Left ventricle myocardium inferior (tissue), 1 donor: ENCODE measurements around the gene OSGEPL1. TPM values are rescaled to one million over a fixed set of nuclear protein-coding genes. Genes with fewer than 3 reads are reported as not detected.
"Not testable (repeated sequence)": the region's sequence is repeated elsewhere in the genome, so short reads cannot be mapped to it uniquely, and the experiment has no call there.

Experiments
- DNase-seq: peaks from one replicate; pipeline ENCODE4 v3.0.0-alpha.2; 2020
- H3K27ac ChIP-seq: fragments of 200-600 bp; replicated peaks from 2 replicates; pipeline ENCODE4 v1.8.0; 2021
- H3K27me3 ChIP-seq: fragments of 200-600 bp; 2 replicates; pipeline ENCODE4 v1.8.0; 2021; ENCODE audit warnings: low read depth
- H3K36me3 ChIP-seq: fragments of 200-600 bp; 2 replicates; pipeline ENCODE4 v1.8.0; 2021
- H3K4me1 ChIP-seq: fragments of 200-600 bp; 2 replicates; pipeline ENCODE4 v1.8.0; 2021
- H3K4me3 ChIP-seq: fragments of 200-600 bp; 2 replicates; pipeline ENCODE4 v1.8.0; 2021; ENCODE audit warnings: mild to moderate bottlenecking, moderate library complexity
- H3K9me3 ChIP-seq: fragments of 200-600 bp; replicated peaks from 2 replicates; pipeline ENCODE4 v1.8.0; 2021
- CTCF ChIP-seq: fragments of 200-600 bp; IDR thresholded peaks from 2 replicates; pipeline ENCODE4 v1.8.0; 2021; ENCODE audit warnings: antibody characterized with exemption, mild to moderate bottlenecking, borderline replicate concordance
- intact Hi-C: fragments of 100-400 bp; cut with micrococcal nuclease; formaldehyde crosslinking; loops from one replicate; pipeline ENCODE4 v1.11.0; 2022
- total RNA-seq: library from RNA; stranded (reverse); fragmentation: NEBNext Ultra II Directional; extraction: Animal tissue kit (Norgen Biotek cat#: 25700); gene quantifications from one replicate; pipeline ENCODE4 v1.2.1, GENCODE V29; 2021
- donor health status: DM: no; HTN: yes; CAD: no; lungs with severe emphysema.

OSGEPL1 gene
- total RNA-seq, 1 donor from 2014 or later = 9.8 TPM

GRCh38 chr2:189726271-189726670 lies 36.3 kb downstream of the OSGEPL1 start:
- H3K27ac ChIP-seq = no peak overlapping the region
- no peaks in the 10 kb centered on the region for H3K4me1 ChIP-seq
- H3K9me3 ChIP-seq = no peaks in the 10 kb centered on the region
- TF ChIP-seq CTCF = no peak
- no peak overlapping the region for H3K4me3 ChIP-seq
- peaks cover 23% of the 10 kb centered on the region for H3K36me3 ChIP-seq
- no peaks in the 10 kb centered on the region for H3K27me3 ChIP-seq
- intact Hi-C loops = no loop called here
- no peak for DNase-seq

GRCh38 chr2:189723192-189723591 lies 39.4 kb downstream of the OSGEPL1 start:
- Histone ChIP-seq H3K9me3 (no peaks in the 10 kb centered on the region), H3K4me1 (no peaks in the 10 kb centered on the region), H3K27me3 (no peaks in the 10 kb centered on the region), H3K4me3 (no peak overlapping the region), H3K27ac (no peak overlapping the region), H3K36me3 (peaks cover 24% of the 10 kb centered on the region)
- no peak for DNase-seq
- intact Hi-C loops = no loop called here
- no peak for TF ChIP-seq CTCF

- no peaks in the 10 kb centered on the region for H3K27me3 ChIP-seq
- no peak overlapping the region for H3K27ac ChIP-seq
- H3K9me3 ChIP-seq = peaks cover 10% of the 10 kb centered on the region
- DNase-seq = no peak
- peaks cover 16% of the 10 kb centered on the region for H3K36me3 ChIP-seq
- H3K4me1 ChIP-seq = no peaks in the 10 kb centered on the region
- no peak for TF ChIP-seq CTCF
- intact Hi-C loops = no loop called here
- no peak overlapping the region for H3K4me3 ChIP-seq
Observed at GRCh38 chr2:189719571-189719970, 43.0 kb downstream of the OSGEPL1 start.

- H3K4me3 ChIP-seq, intact Hi-C loops, DNase-seq, H3K4me1 ChIP-seq, H3K27ac ChIP-seq, H3K27me3 ChIP-seq: not testable (repeated sequence)
- Histone ChIP-seq H3K36me3 (peaks cover 16% of the 10 kb centered on the region), H3K9me3 (peaks cover 10% of the 10 kb centered on the region)
Observed at GRCh38 chr2:189717593-189717992, 45.0 kb downstream of the OSGEPL1 start.

- Histone ChIP-seq H3K27ac (no peak overlapping the region), H3K9me3 (no peaks in the 10 kb centered on the region), H3K4me3 (no peak overlapping the region), H3K4me1 (no peaks in the 10 kb centered on the region), H3K27me3 (no peaks in the 10 kb centered on the region), H3K36me3 (peaks cover 36% of the 10 kb centered on the region)
- intact Hi-C loops = no loop called here
- no peak for TF ChIP-seq CTCF
- DNase-seq = no peak
Observed at GRCh38 chr2:189709501-189710221, 52.9 kb downstream of the OSGEPL1 start.

GRCh38 chr2:189702071-189702470 lies 60.5 kb downstream of the OSGEPL1 start:
- H3K27me3 ChIP-seq = no peaks in the 10 kb centered on the region
- intact Hi-C loops = no loop called here
- no peak overlapping the region for H3K27ac ChIP-seq
- H3K9me3 ChIP-seq = no peaks in the 10 kb centered on the region
- no peak for DNase-seq
- no peaks in the 10 kb centered on the region for H3K4me1 ChIP-seq
- H3K36me3 ChIP-seq = peaks cover 16% of the 10 kb centered on the region
- no peak overlapping the region for H3K4me3 ChIP-seq
- TF ChIP-seq CTCF = no peak
